ENCODE data around the gene CYB5RL. TPM values are rescaled to one million over a fixed set of nuclear protein-coding genes. Genes with fewer than 3 reads are reported as not detected.
"Not testable (repeated sequence)": the region's sequence is repeated elsewhere in the genome, so short reads cannot be mapped to it uniquely, and the experiment has no call there.

CYB5RL gene
- total and polyA plus RNA-seq, 8 donors = 1.2 to 10.7 (median 2.9) TPM

DNA sequence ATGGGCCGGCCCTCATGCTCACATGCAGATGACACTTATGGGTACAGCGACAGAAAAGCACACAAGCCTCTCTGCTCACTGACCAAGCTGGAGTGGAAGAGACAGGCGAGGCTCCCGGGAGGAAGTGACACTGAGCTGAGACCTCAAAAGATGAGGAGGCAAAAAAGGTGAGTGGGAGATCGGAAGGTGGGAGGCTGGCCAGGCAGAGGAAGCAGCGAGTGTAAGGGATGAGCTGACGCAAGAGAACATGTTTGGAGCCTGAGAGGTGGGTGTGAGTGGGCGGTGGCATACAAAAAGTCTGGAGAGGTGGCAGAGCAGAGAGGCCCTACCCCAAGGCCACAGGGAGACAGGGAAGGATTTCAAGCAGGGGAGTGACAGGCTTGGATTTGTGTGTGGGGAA lies 28.8 kb downstream of the CYB5RL start:
- Histone ChIP-seq H3K36me3 (peaks cover 0 to 23% (median 15%) of the 10 kb centered on the region in 4 donors), H3K4me3 (no peak overlapping the region), H3K9me3 (no peaks in the 10 kb centered on the region), H3K27ac (no peak overlapping the region), H3K27me3 (no peaks in the 10 kb centered on the region), H3K4me1 (peaks cover 0 to 3% (median 0%) of the 10 kb centered on the region in 4 donors)
- intact Hi-C loops (cut with DNase I; ENCODE audit: low total_unique reads) = no loop called here
- 75 to 91% (median 82%) methylated on average over 8 of the region's 8 CpGs for WGBS, 5 donors
- TF ChIP-seq, protein P1, sequence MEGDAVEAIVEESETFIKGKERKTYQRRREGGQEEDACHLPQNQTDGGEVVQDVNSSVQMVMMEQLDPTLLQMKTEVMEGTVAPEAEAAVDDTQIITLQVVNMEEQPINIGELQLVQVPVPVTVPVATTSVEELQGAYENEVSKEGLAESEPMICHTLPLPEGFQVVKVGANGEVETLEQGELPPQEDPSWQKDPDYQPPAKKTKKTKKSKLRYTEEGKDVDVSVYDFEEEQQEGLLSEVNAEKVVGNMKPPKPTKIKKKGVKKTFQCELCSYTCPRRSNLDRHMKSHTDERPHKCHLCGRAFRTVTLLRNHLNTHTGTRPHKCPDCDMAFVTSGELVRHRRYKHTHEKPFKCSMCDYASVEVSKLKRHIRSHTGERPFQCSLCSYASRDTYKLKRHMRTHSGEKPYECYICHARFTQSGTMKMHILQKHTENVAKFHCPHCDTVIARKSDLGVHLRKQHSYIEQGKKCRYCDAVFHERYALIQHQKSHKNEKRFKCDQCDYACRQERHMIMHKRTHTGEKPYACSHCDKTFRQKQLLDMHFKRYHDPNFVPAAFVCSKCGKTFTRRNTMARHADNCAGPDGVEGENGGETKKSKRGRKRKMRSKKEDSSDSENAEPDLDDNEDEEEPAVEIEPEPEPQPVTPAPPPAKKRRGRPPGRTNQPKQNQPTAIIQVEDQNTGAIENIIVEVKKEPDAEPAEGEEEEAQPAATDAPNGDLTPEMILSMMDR (IDR thresholded peaks at IDR 0.05) = no peak
- no peak for TF ChIP-seq EP300 (IDR thresholded peaks at IDR 0.05)
- DNase-seq = no peak

DNA sequence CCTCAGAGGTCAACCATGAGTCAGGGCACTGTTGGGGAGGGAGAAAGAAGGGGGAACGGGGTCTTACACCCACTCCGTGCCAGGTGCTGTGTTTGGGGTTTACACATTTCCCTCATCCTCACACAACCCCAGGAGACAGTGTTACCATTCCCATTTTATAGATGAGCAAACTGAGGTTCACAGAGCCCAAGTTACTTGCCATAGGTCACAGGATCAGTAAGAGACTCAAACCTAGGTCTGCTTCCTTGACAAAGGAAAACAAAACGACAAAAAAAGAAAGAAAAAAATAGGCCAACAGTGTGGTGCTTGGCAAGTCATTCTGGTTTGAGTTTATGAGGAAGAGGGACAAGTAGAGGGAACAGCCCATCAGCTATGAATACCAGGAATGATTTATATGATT lies 30.8 kb downstream of the CYB5RL start:
- Histone ChIP-seq H3K4me3 (no peak overlapping the region), H3K9me3 (no peaks in the 10 kb centered on the region), H3K27me3 (no peaks in the 10 kb centered on the region), H3K27ac (no peak overlapping the region), H3K36me3 (peaks cover 0 to 10% (median 4%) of the 10 kb centered on the region in 4 donors), H3K4me1 (peaks cover 0 to 3% (median 0%) of the 10 kb centered on the region in 4 donors)
- no peak for DNase-seq
- WGBS, 5 donors = 79 to 95% (median 83%) methylated on average over 3 of the region's 3 CpGs
- intact Hi-C loops (cut with DNase I; ENCODE audit: low total_unique reads) = no loop called here
- TF ChIP-seq, protein P1 (IDR thresholded peaks at IDR 0.05) = no peak
- TF ChIP-seq EP300 (IDR thresholded peaks at IDR 0.05) = no peak
- TF ChIP-seq POLR2AphosphoS5 (IDR thresholded peaks at IDR 0.05) = no peak

DNA sequence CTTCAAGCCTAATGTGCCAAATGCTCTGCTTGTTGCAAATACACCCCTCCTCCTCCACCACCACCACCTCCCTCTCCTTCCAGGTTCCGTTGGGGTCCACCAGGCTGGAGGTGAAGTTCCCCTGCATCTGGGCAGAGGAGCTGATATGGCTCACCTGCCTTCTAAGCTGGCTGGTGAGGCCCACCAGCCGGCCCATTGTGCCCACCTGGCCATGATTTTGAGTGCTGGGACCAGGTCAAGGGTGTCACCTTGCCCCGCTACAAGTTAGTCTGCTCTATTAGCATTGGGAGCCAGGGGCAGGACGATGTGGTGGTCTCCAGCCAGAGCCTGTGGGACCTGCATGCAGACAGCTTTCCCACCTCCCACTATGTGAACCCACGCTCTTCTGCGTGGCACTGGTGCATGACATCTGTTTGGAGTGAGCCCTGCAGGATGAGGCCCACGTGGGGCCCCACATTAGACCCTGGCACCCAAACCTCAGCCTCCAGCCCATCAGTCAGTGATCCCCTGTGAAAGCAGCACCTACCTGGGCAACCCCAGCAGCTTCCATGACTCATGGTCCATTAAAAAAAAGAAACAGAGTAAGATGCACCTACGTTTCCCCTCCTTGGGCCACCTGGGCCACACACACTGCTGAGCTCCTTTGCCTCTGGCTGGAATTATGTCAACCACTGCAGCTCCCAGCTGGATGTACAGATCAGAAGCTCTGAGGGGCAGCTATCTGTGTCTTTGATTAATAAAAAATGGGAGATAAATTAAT lies 31.4 kb downstream of the CYB5RL start:
- TF ChIP-seq POLR2A (IDR thresholded peaks at IDR 0.05) (no peak), POLR2AphosphoS5 (IDR thresholded peaks at IDR 0.05) (no peak), EP300 (IDR thresholded peaks at IDR 0.05) (no peak)
- TF ChIP-seq, protein P1 (IDR thresholded peaks at IDR 0.05) = no peak
- Histone ChIP-seq H3K4me3 (no peak overlapping the region), H3K27me3 (no peaks in the 10 kb centered on the region), H3K4me1 (peaks cover 0 to 3% (median 0%) of the 10 kb centered on the region in 4 donors), H3K27ac (no peak overlapping the region), H3K36me3 (peaks cover 0 to 4% (median 0%) of the 10 kb centered on the region in 4 donors), H3K9me3 (no peaks in the 10 kb centered on the region)
- WGBS, 5 donors = 81 to 92% (median 88%) methylated on average over 7 to 8 of the region's 8 CpGs
- DNase-seq = no peak
- intact Hi-C loops (cut with DNase I; ENCODE audit: low total_unique reads) = no loop called here

DNA sequence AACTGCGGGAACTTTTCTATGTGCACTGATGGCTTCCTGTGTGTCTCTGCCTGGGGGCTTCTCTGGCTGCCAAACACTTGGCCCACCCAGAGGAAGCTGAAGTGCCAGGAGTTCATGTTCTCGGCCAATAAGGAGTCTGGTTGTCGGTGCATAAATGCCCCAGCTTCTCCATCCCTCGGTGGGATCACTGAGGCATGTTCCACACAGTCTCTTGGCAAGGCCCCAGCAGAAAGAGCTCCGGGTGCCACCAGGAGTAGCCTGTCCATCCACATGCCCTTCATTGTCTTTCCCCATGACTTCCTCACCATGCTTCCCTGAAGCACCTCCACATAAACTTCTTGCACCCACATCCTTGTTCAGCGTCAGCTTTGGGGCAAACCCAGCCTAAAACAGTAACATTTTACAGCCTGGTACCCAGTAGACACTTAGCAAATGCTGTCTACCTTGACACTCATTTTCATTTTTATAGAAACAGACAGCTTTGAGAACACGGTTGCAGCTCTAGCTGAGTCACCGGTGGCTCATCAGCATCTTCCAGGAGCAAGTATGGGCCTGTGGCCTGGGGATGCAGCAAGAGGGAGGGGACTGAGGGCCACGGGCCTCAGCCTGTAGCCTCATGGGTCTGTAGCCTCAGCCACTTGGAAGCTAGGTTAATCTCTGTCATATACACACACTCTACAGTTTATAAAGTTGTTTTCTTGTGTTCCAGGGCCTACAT lies 32.2 kb downstream of the CYB5RL start:
- H3K9me3 ChIP-seq = no peaks in the 10 kb centered on the region
- no peak for TF ChIP-seq EP300 (IDR thresholded peaks at IDR 0.05)
- TF ChIP-seq, protein P1 (IDR thresholded peaks at IDR 0.05) = no peak
- TF ChIP-seq POLR2AphosphoS5 (IDR thresholded peaks at IDR 0.05) = no peak
- no peak for TF ChIP-seq POLR2A (IDR thresholded peaks at IDR 0.05)
- no peaks in the 10 kb centered on the region for H3K36me3 ChIP-seq
- no peak overlapping the region for H3K4me3 ChIP-seq
- no peak overlapping the region for H3K27ac ChIP-seq
- H3K4me1 ChIP-seq = no peaks in the 10 kb centered on the region
- WGBS, 5 donors = 85 to 88% (median 86%) methylated on average over 9 of the region's 9 CpGs
- no peak for DNase-seq
- intact Hi-C loops (cut with DNase I; ENCODE audit: low total_unique reads) = no loop called here
- H3K27me3 ChIP-seq = no peaks in the 10 kb centered on the region

DNA sequence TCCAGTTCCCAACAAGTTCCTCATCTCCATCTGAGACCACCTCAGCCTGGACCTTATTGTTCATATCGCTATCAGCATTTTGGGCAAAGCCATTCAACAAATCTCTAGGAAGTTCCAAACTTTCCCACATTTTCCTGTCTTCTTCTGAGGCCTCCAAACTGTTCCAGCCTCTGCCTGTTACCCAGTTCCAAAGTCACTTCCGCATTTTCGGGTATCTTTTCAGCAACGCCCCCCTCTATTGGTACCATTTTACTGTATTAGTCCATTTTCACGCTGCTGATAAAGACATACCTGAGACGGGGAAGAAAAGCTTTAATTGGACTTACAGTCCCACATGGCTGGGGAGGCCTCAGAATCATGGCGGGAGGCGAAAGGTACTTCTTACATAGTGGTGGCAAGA lies 33.5 kb downstream of the CYB5RL start:
- H3K9me3 ChIP-seq; H3K27me3 ChIP-seq; H3K36me3 ChIP-seq; DNase-seq; H3K27ac ChIP-seq; H3K4me3 ChIP-seq; intact Hi-C loops (cut with DNase I; ENCODE audit: low total_unique reads); H3K4me1 ChIP-seq: not testable (repeated sequence)
- 91 to 94% (median 92%) methylated on average over 8 of the region's 8 CpGs for WGBS, 5 donors

Data from stomach (tissue), 9 donors.